IgD-negative memory B cell (primary cell): Measurements from ENCODE around the gene SCRN1. TPM values are rescaled to one million over a fixed set of nuclear protein-coding genes. Genes with fewer than 3 reads are reported as not detected.

Source experiments
- H3K27ac Mint-ChIP-seq, 3 donors: one replicate each; pipeline ENCODE4 v1.8.0; 2020 to 2022; ENCODE audit warnings: mild to moderate bottlenecking in 3 of 3, mixed read lengths in 3 of 3, moderate library complexity in 1 of 3
- H3K27me3 Mint-ChIP-seq: one replicate; pipeline ENCODE4 v1.8.0; 2021; ENCODE audit warnings: mixed read lengths
- H3K36me3 Mint-ChIP-seq: one replicate; pipeline ENCODE4 v1.8.0; 2020; ENCODE audit warnings: mild to moderate bottlenecking, mixed read lengths
- H3K4me1 Mint-ChIP-seq, 3 donors: one replicate each; pipeline ENCODE4 v1.8.0; 2020 to 2022; ENCODE audit warnings: mixed read lengths in 3 of 3, mild to moderate bottlenecking in 1 of 3
- H3K4me3 Mint-ChIP-seq, 4 donors: one replicate each; pipeline ENCODE4 v1.8.0; 2020 to 2022; ENCODE audit warnings: mild to moderate bottlenecking in 4 of 4, mixed read lengths in 4 of 4, moderate library complexity in 3 of 4
- H3K9me3 Mint-ChIP-seq, 3 donors: one replicate each; pipeline ENCODE4 v1.8.0; 2020 to 2021; ENCODE audit warnings: mixed read lengths in 3 of 3, mild to moderate bottlenecking in 1 of 3
- polyA plus RNA-seq: library from polyadenylated mRNA; unstranded; fragments of 300-500 nt; fragmentation: Illumina TruSeq; gene quantifications from one replicate; pipeline ENCODE4 v1.2.3, GENCODE V29; 2021

Gene SCRN1
- polyA plus RNA-seq, 1 donor from 2014 or later, result 55.5 TPM

DNA sequence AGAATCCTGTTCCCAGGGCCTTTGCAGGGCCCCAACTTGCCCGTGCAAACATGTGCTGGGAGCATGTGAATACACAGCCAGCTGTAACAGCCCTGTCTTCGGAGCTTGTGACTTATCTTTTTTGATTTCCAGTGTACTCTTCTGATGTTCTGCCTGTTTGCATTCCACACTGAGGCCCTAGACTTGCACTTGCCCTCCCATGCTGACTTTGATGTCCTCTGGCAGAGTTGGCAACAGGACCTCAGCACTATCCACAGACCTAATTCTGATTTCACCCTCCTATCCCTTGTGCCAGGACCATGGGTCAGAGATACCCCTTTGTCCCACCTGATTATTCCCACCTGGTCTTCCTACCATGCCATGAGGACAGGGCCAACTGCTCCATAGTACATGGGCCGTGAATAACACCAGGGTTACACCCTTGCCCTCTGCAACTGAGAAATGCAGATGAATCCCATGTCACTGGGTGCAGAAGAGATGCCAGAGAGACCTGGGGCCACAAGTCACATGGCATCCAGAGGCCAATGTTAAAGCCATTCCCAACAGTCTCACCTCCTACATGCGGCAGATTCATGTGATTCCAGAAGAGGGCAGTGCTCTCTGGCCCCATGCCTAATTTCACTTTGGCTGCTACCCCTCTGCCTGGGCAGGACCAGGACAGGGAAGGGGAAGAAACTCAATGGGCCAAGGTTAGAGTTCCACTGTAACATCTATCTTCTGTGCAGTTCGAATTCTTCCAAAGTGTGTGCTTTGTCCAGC, 43.0 kb downstream of the SCRN1 start:
- Mint-ChIP-seq H3K36me3 (peaks cover 9% of the 10 kb centered on the region), H3K4me3 (no peak overlapping the region), H3K27me3 (no peaks in the 10 kb centered on the region), H3K9me3 (no peaks in the 10 kb centered on the region), H3K27ac (peak overlapping the region in 1 of 3 donors; percentile 13), H3K4me1 (peaks cover 0 to 2% (median 0%) of the 10 kb centered on the region in 3 donors)

DNA sequence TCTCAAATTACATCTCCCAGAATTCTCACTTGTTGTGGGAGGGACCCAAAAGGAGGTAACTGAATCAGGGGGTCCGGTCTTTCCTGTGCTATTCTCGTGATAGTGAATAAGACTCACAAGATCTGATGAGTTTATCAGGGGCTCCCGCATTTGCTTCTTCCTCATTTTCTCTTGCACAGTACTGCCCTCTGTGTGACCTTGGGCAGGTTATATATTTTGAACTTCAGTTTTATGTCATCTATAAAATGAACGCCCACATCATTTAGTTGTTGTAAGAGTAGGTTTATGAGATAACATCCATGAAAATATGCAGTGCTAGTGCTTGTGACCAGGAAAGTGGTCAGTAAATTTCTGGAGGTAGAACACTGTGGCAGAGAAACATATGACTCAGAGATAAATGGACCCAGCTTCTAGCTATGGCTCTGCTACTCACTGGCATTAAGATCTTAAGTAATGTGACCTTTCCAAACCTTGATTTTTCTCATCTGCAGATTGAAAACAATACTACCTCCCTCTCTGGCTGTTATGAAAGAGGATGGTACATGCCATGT, 44.3 kb downstream of the SCRN1 start:
- Mint-ChIP-seq H3K4me1 (peaks cover 0 to 2% (median 0%) of the 10 kb centered on the region in 3 donors), H3K27me3 (no peaks in the 10 kb centered on the region), H3K27ac (no peak overlapping the region), H3K36me3 (peaks cover 7% of the 10 kb centered on the region), H3K4me3 (no peak overlapping the region), H3K9me3 (no peaks in the 10 kb centered on the region)

GRCh38 chr7:29940199-29940598, 49.4 kb downstream of the SCRN1 start:
- Mint-ChIP-seq H3K4me1 (no peaks in the 10 kb centered on the region), H3K36me3 (peaks cover 7% of the 10 kb centered on the region), H3K27me3 (no peaks in the 10 kb centered on the region)

DNA sequence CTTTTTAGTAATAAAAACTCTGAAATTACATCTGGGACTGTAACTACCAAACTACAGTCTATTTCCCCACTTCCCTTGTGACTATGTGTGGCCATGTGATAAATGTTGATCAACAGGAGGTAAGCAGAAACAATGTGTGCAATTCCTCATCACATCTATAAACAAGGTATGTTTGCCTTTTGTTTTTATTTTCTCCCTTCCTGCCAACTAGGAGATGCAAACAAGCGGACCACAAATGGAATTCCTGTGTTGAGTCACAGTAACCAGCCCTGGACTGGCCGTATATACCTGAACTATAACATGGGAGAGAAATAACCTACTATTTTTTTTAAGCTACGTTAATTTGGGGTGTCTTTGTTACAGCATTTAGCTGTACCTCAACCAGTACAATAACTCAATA, 52.5 kb downstream of the SCRN1 start:
- Mint-ChIP-seq H3K36me3 (peaks cover 7% of the 10 kb centered on the region), H3K27me3 (no peaks in the 10 kb centered on the region), H3K4me3 (no peak overlapping the region)

More at GRCh38 chr7:29940199-29940598, 49.4 kb downstream of the SCRN1 start:
- no peak overlapping the region for H3K27ac Mint-ChIP-seq
- H3K4me3 Mint-ChIP-seq, result no peak overlapping the region
- no peaks in the 10 kb centered on the region for H3K9me3 Mint-ChIP-seq

GRCh38 chr7:29935111-29935510, 54.5 kb downstream of the SCRN1 start:
- Mint-ChIP-seq H3K36me3 (peaks cover 4% of the 10 kb centered on the region), H3K9me3 (no peaks in the 10 kb centered on the region), H3K4me1 (peaks cover 0 to 2% (median 0%) of the 10 kb centered on the region in 3 donors), H3K4me3 (no peak overlapping the region), H3K27me3 (no peaks in the 10 kb centered on the region), H3K27ac (no peak overlapping the region)

More for the DNA sequence above, 52.5 kb downstream of the SCRN1 start:
- Mint-ChIP-seq H3K27ac (no peak overlapping the region), H3K9me3 (no peaks in the 10 kb centered on the region), H3K4me1 (peaks cover 0 to 2% (median 0%) of the 10 kb centered on the region in 3 donors)

GRCh38 chr7:29929018-29929807, 60.4 kb downstream of the SCRN1 start:
- Mint-ChIP-seq H3K36me3 (peaks cover 3% of the 10 kb centered on the region), H3K4me1 (peaks cover 0 to 2% (median 0%) of the 10 kb centered on the region in 3 donors), H3K9me3 (no peaks in the 10 kb centered on the region), H3K27ac (no peak overlapping the region), H3K4me3 (no peak overlapping the region), H3K27me3 (no peaks in the 10 kb centered on the region)

DNA sequence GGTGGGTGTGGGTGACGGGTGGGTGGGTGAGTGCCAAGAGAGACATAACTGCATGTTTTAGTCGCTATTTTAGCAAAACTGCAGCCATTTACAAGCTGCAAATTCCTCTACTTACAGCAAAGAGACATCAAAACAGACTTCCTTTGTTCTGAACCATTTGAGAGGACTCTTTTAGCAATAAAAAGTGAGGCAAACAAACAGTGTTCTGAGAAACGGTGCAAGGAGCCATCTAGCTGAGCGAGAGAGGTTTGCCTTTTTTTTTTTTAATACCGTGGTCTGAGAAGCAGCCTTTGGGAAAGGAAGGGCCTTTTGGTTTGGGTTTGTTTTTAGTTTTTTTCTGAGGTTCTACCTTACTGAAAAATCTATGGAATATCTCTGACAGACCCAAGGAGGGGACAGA, 62.9 kb downstream of the SCRN1 start:
- H3K4me3 Mint-ChIP-seq, result no peak overlapping the region
- H3K27me3 Mint-ChIP-seq, result no peaks in the 10 kb centered on the region
- H3K27ac Mint-ChIP-seq, result no peak overlapping the region
- H3K9me3 Mint-ChIP-seq, result no peaks in the 10 kb centered on the region
- H3K4me1 Mint-ChIP-seq, result no peaks in the 10 kb centered on the region
- peaks cover 4% of the 10 kb centered on the region for H3K36me3 Mint-ChIP-seq

GRCh38 chr7:29926216-29926615, 63.4 kb downstream of the SCRN1 start:
- no peaks in the 10 kb centered on the region for H3K9me3 Mint-ChIP-seq
- no peak overlapping the region for H3K4me3 Mint-ChIP-seq
- H3K27me3 Mint-ChIP-seq, result no peaks in the 10 kb centered on the region
- H3K4me1 Mint-ChIP-seq, result no peaks in the 10 kb centered on the region
- peaks cover 4% of the 10 kb centered on the region for H3K36me3 Mint-ChIP-seq
- no peak overlapping the region for H3K27ac Mint-ChIP-seq

DNA sequence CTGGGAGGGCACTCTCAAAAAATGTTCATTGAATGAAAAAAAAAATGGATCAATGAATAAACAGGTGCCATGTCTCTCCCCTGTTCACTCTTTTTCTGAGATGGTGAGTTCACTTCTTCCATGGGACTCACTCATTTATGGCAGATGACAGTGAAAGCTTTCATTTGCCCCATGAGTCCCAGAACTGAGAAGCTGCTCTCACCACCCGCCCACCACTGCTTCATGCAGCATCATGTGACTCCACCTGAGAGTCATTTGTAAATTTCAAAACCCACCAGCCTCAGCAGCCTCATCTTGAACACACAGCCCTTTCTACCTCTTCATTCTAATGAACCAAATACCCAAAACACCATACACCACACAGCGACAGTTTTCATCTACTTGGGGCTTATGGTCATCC, 64.9 kb downstream of the SCRN1 start:
- no peaks in the 10 kb centered on the region for H3K27me3 Mint-ChIP-seq
- no peak overlapping the region for H3K4me3 Mint-ChIP-seq
- H3K4me1 Mint-ChIP-seq, result no peaks in the 10 kb centered on the region
- H3K36me3 Mint-ChIP-seq, result peaks cover 5% of the 10 kb centered on the region
- H3K9me3 Mint-ChIP-seq, result no peaks in the 10 kb centered on the region
- peak overlapping the region in 1 of 3 donors; percentile 25 for H3K27ac Mint-ChIP-seq

DNA sequence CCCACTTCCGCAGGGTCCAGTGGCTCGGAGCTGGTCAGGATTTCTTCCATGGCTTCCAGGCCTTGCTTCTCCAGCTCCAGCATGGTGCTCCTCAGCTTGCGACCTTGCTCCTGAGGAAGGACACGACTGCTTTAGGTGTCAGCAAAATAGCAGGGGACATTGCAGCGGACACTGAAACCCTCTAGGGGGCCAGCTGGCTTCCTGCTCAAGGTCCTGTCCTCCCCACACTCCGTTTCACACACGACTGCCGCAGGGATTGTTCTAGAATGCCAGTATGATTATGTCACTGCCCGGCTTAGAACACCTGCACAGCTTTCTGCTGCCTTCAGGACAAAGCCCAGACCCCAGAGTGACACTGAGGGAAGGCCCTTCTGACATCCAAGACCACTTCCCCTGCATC, 65.6 kb downstream of the SCRN1 start:
- Mint-ChIP-seq H3K4me3 (no peak overlapping the region), H3K27me3 (no peaks in the 10 kb centered on the region), H3K4me1 (no peaks in the 10 kb centered on the region), H3K36me3 (peaks cover 6% of the 10 kb centered on the region), H3K27ac (peak overlapping the region in 1 of 3 donors; percentile 25), H3K9me3 (no peaks in the 10 kb centered on the region)

- Mint-ChIP-seq H3K36me3 (peaks cover 6% of the 10 kb centered on the region), H3K4me1 (no peaks in the 10 kb centered on the region)
Measured at GRCh38 chr7:29922921-29923700, 66.5 kb downstream of the SCRN1 start.

DNA sequence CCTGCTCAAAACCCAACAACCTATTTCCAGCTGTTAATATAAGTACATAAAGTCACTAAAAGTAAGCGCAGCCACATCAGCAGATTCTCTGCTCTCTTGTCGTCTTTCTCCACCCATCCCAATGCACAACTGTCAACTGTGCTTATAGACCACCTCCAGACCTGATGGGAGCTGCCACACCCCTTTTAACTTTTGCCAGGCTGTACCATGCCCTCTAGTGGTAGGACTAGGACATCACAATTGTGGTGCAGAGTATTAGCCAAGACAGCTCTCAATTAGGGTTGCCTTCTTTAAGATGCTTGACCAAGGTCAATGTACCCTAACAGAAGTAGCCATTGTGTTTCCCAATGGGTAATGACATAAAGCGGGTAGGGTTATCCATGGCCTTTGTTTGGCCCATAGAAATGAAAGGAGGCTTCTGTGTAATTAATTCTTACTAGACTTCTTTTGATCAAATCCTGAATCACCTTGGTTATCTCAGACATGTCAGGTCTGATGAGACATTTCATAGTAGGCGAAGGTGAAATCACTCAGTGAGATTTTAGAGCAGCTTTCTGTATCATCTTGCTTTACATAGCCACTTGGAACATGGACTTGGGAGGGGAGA, 68.1 kb downstream of the SCRN1 start:
- Mint-ChIP-seq H3K4me1 (no peaks in the 10 kb centered on the region), H3K27ac (no peak overlapping the region), H3K4me3 (no peak overlapping the region), H3K27me3 (no peaks in the 10 kb centered on the region), H3K36me3 (peaks cover 6% of the 10 kb centered on the region), H3K9me3 (no peaks in the 10 kb centered on the region)

More at GRCh38 chr7:29922921-29923700, 66.5 kb downstream of the SCRN1 start:
- Mint-ChIP-seq H3K9me3 (no peaks in the 10 kb centered on the region), H3K27me3 (no peaks in the 10 kb centered on the region), H3K27ac (no peak overlapping the region), H3K4me3 (no peak overlapping the region)

DNA sequence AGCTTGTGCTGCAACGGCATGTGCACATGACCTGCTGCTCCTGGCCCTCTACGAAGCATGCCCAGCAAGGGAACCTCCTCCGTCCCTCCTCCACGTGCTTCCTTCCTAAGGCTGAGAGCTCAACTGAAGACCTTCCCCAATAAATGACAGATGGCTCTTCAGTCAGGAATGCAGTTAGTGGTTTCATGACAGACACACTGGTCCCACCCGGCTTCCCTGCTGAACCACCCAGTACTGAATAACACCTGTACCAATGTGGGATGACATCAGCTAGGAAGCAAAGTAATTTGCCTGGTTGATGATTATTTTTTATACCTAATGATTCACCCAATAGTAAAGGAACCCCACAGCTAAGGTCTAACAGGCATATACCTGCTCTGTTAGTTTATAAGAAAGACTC, 69.1 kb downstream of the SCRN1 start:
- Mint-ChIP-seq H3K27ac (no peak overlapping the region), H3K36me3 (peaks cover 6% of the 10 kb centered on the region), H3K27me3 (no peaks in the 10 kb centered on the region), H3K4me3 (no peak overlapping the region), H3K9me3 (no peaks in the 10 kb centered on the region), H3K4me1 (no peaks in the 10 kb centered on the region)

GRCh38 chr7:29919790-29920189, 69.8 kb downstream of the SCRN1 start:
- Mint-ChIP-seq H3K4me3 (no peak overlapping the region), H3K36me3 (peaks cover 6% of the 10 kb centered on the region), H3K4me1 (no peaks in the 10 kb centered on the region), H3K27ac (no peak overlapping the region), H3K9me3 (no peaks in the 10 kb centered on the region), H3K27me3 (no peaks in the 10 kb centered on the region)
